Nephron progenitor cell (in vitro differentiated cells): ENCODE results near the gene CFAP58.
A peak's percentile ranks its signal among the peaks of the same experiment; 100 is the strongest.

Experiments used
- DNase-seq: peaks from one replicate; pipeline ENCODE4 v3.0.0; 2021
- H3K27ac Mint-ChIP-seq: 2 replicates; pipeline ENCODE4 v1.8.0; 2021; ENCODE audit warnings: mild to moderate bottlenecking, moderate library complexity, mixed read lengths
- H3K27me3 Mint-ChIP-seq: 2 replicates; pipeline ENCODE4 v1.8.0; 2021; ENCODE audit warnings: mild to moderate bottlenecking, low read depth, mixed read lengths; ENCODE audit not compliant: poor library complexity
- H3K36me3 Mint-ChIP-seq: 2 replicates; pipeline ENCODE4 v1.8.0; 2021; ENCODE audit warnings: low read depth, mixed read lengths
- H3K4me1 Mint-ChIP-seq: 2 replicates; pipeline ENCODE4 v1.8.0; 2021; ENCODE audit warnings: mixed read lengths
- H3K4me3 Mint-ChIP-seq: 2 replicates; pipeline ENCODE4 v1.8.0; 2021; ENCODE audit warnings: mild to moderate bottlenecking, moderate library complexity, mixed read lengths
- H3K9me3 Mint-ChIP-seq: 2 replicates; pipeline ENCODE4 v1.8.0; 2021; ENCODE audit warnings: mild to moderate bottlenecking, moderate library complexity, mixed read lengths
- TF ChIP-seq, protein P1 (sequence below): fragments of 200-600 bp; sonication (generic); IDR thresholded peaks from 2 replicates; pipeline ENCODE4 v1.5.0; 2021; ENCODE audit warnings: antibody characterized with exemption

Gene CFAP58

DNA sequence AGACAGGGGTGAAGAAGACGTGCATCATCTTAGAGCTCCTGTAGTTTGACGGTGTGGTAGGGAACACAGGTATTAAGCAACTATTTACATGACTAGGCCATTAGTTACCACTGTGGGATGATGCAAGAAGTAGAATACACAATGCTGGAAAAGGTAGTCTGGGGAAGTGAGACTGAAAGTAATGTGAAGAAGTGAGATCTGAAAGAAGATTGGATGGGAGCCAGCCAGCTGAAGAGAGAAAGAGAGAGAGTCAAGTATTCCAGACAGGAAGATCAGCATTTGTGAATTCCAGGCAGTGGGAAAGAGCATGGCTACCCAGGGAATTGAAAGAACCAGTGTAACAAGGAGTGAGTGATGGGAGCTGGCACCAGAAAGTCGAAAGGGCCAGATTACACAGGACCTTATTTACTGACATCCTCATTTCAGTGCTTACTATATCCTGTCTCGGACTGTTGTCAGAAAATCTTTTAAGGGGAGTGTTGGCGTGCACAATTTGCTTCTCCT lies 4.0 kb upstream of the CFAP58 start:
- no peak for DNase-seq
- TF ChIP-seq, protein P1, sequence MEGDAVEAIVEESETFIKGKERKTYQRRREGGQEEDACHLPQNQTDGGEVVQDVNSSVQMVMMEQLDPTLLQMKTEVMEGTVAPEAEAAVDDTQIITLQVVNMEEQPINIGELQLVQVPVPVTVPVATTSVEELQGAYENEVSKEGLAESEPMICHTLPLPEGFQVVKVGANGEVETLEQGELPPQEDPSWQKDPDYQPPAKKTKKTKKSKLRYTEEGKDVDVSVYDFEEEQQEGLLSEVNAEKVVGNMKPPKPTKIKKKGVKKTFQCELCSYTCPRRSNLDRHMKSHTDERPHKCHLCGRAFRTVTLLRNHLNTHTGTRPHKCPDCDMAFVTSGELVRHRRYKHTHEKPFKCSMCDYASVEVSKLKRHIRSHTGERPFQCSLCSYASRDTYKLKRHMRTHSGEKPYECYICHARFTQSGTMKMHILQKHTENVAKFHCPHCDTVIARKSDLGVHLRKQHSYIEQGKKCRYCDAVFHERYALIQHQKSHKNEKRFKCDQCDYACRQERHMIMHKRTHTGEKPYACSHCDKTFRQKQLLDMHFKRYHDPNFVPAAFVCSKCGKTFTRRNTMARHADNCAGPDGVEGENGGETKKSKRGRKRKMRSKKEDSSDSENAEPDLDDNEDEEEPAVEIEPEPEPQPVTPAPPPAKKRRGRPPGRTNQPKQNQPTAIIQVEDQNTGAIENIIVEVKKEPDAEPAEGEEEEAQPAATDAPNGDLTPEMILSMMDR, result no peak
- no peaks in the 10 kb centered on the region for H3K36me3 Mint-ChIP-seq
- peaks cover 10% of the 10 kb centered on the region for H3K4me1 Mint-ChIP-seq
- H3K4me3 Mint-ChIP-seq, result no peak overlapping the region
- H3K9me3 Mint-ChIP-seq, result peaks cover 3% of the 10 kb centered on the region
- H3K27me3 Mint-ChIP-seq, result peaks cover 9% of the 10 kb centered on the region
- H3K27ac Mint-ChIP-seq, result no peak overlapping the region

DNA sequence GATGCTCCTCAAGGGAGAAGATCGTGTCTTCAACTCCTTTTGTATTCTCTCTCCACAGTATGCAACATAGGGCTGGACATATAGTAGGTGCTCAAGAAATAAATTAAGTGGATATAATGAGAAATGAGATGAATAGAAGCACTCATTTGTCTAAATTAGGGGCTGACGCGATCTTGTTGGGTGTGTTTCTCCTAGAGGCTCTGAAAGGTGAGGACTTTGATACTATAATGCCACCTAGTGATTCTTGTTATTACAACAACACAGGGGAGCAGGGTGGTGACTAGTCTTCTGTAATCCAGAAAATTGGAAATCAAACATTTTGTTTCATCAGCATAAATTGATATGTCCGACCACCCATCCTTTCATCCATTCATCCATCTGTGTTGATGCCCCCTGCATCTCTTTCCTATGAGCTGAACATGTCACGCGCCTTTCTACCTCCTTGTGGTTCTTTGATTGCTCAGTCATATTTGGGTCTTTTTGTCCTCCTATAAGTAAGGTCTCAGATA lies 3.5 kb upstream of the CFAP58 start:
- Mint-ChIP-seq H3K36me3 (no peaks in the 10 kb centered on the region), H3K4me3 (no peak overlapping the region), H3K9me3 (peaks cover 3% of the 10 kb centered on the region), H3K27me3 (peaks cover 9% of the 10 kb centered on the region), H3K4me1 (peaks cover 10% of the 10 kb centered on the region), H3K27ac (no peak overlapping the region)
- TF ChIP-seq, protein P1, result peak; percentile 53
- no peak for DNase-seq

DNA sequence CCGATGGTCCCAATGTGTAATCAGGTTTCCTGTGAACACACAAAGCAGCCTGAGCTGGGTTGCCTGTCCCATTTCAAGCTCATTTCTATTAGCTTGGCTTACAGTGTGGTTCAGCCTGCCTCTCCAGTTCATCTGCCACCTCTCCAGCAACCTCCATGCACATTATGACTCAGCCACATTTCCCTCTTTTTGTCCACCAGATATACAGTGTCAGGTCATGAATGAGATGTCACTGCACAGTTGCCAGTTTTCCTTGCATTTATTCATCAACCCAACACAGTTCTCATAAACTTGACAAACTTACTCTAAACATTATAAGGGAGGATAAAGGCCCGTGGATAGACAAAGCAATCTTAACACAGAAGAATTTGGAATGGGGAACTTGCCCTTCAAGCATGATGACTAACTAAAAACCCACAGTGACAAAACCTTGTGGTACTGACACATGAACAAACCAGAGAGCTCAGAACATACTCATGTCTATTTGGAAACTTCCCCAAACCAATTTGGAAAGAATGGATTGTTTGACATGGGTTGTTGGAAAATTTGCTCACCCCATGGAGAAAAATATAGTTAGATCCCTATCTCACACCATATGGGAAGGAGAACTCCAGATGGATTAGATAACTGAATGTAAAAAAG lies 2.5 kb upstream of the CFAP58 start:
- TF ChIP-seq, protein P1, result no peak
- peaks cover 3% of the 10 kb centered on the region for H3K9me3 Mint-ChIP-seq
- H3K4me3 Mint-ChIP-seq, result no peak overlapping the region
- DNase-seq, result no peak
- peaks cover 9% of the 10 kb centered on the region for H3K27me3 Mint-ChIP-seq
- peaks cover 10% of the 10 kb centered on the region for H3K4me1 Mint-ChIP-seq
- H3K36me3 Mint-ChIP-seq, result no peaks in the 10 kb centered on the region
- H3K27ac Mint-ChIP-seq, result no peak overlapping the region

DNA sequence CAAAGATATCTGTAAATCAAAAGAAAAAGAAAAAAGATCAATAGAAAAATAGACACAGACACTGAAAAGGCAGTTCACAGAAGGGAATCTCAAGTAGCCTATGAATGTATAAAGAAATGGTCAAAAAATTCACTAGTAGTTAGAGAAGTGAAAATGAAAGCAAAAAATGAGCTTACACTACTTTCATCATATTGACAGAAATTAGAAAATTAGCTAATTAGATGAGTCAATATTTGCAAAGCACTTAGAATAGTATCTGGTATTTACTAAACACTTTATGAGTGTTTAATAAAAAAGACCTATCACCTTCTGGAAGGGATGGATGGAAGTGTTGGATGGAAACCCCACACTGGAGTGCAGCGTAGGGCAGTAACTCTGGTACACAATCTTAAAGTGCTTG lies 1.7 kb upstream of the CFAP58 start:
- peaks cover 9% of the 10 kb centered on the region for H3K4me1 Mint-ChIP-seq
- DNase-seq, result no peak
- peaks cover 3% of the 10 kb centered on the region for H3K9me3 Mint-ChIP-seq
- H3K36me3 Mint-ChIP-seq, result no peaks in the 10 kb centered on the region
- TF ChIP-seq, protein P1, result no peak
- no peak overlapping the region for H3K4me3 Mint-ChIP-seq
- H3K27me3 Mint-ChIP-seq, result peaks cover 9% of the 10 kb centered on the region
- no peak overlapping the region for H3K27ac Mint-ChIP-seq

DNA sequence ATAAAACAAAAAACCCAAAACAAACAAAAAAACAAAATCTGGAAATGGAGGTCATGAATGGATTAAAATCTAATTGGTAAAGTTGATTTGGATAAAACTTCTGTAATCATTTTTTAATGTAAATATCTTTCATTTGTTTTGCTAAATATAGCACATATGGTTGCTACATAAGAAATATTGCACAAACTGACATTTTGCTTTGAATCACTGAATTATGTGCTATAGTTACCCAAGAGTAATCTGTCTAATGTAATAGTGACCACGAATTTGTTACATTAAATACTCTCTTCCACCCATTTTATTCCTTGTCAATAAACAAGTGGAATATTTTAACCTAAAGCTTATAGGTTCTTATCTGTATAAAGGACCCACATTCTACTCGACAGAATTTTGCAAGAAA lies 6.2 kb downstream of the CFAP58 start:
- Mint-ChIP-seq H3K4me3 (no peak overlapping the region), H3K9me3 (peaks cover 15% of the 10 kb centered on the region)
- DNase-seq, result no peak

More for the DNA sequence above, 6.2 kb downstream of the CFAP58 start:
- H3K27ac Mint-ChIP-seq, result no peak overlapping the region
- TF ChIP-seq, protein P1, result no peak
- peaks cover 3% of the 10 kb centered on the region for H3K27me3 Mint-ChIP-seq
- H3K36me3 Mint-ChIP-seq, result peaks cover 5% of the 10 kb centered on the region
- H3K4me1 Mint-ChIP-seq, result no peaks in the 10 kb centered on the region
